Panc1 (cell line): ENCODE results near the gene GPC6.

Source experiments
- CTCF ChIP-seq: fragments of 450-650 bp; IDR thresholded peaks from 2 replicates; pipeline ENCODE4 v1.5.1; 2017; ENCODE audit warnings: mild to moderate bottlenecking
- POLR2AphosphoS5 ChIP-seq: IDR thresholded peaks from 2 replicates; pipeline ENCODE4 v1.6.1; 2012; ENCODE audit warnings: mild to moderate bottlenecking, low read depth, low read length, moderate library complexity

- TF ChIP-seq CTCF (no peak), POLR2AphosphoS5 (no peak)
Observed at GRCh38 chr13:94313321-94313910, 1086.8 kb downstream of the GPC6 start.
